GM13976 (cell line): ENCODE measurements around the gene FSD1.
"Not testable (repeated sequence)": the region's sequence is repeated elsewhere in the genome, so short reads cannot be mapped to it uniquely, and the experiment has no call there.

Source experiments
- DNase-seq: peaks from one replicate; pipeline ENCODE4 v3.0.0; 2012; ENCODE audit warnings: low spot score
- CTCF ChIP-seq: IDR thresholded peaks from 2 replicates; pipeline ENCODE4 v1.5.1; 2012; ENCODE audit warnings: borderline replicate concordance, mild to moderate bottlenecking; ENCODE audit not compliant: insufficient read depth; ENCODE audit errors: extremely low read depth, missing control alignments, control extremely low read depth
- in situ Hi-C: fragments of 300-500 bp; cut with MboI; formaldehyde crosslinking; loops from one replicate; pipeline ENCODE4 v1.12.0; 2022; ENCODE audit warnings: low sequenced_read_pairs, mixed read lengths, inconsistent platforms; ENCODE audit not compliant: unreplicated experiment

Gene FSD1

GRCh38 chr19:4326215-4326836 lies 21.9 kb downstream of the FSD1 start:
- in situ Hi-C loops = no loop called here
- TF ChIP-seq CTCF = no peak
- DNase-seq = peak; percentile 12

- TF ChIP-seq CTCF = no peak
- in situ Hi-C loops = no loop called here
Observed at GRCh38 chr19:4326837-4327251, 22.4 kb downstream of the FSD1 start.

GRCh38 chr19:4327252-4327876 lies 23.0 kb downstream of the FSD1 start:
- DNase-seq = peak; percentile 84
- no peak for TF ChIP-seq CTCF
- in situ Hi-C loops = no loop called here

More at GRCh38 chr19:4326837-4327251, 22.4 kb downstream of the FSD1 start:
- DNase-seq = no peak

- in situ Hi-C loops = no loop called here
- no peak for DNase-seq
- TF ChIP-seq CTCF = no peak
Observed at GRCh38 chr19:4327877-4328242, 23.5 kb downstream of the FSD1 start.

- in situ Hi-C loops = no loop called here
- no peak for TF ChIP-seq CTCF
- peak; percentile 100 for DNase-seq
Observed at GRCh38 chr19:4328243-4328990, 24.0 kb downstream of the FSD1 start.

- DNase-seq = peak; percentile 54
- in situ Hi-C loops = not testable (repeated sequence)
Observed at GRCh38 chr19:4328991-4329681, 24.7 kb downstream of the FSD1 start.
